ENCODE measurements around the gene QTRT2.

Gene QTRT2

DNA sequence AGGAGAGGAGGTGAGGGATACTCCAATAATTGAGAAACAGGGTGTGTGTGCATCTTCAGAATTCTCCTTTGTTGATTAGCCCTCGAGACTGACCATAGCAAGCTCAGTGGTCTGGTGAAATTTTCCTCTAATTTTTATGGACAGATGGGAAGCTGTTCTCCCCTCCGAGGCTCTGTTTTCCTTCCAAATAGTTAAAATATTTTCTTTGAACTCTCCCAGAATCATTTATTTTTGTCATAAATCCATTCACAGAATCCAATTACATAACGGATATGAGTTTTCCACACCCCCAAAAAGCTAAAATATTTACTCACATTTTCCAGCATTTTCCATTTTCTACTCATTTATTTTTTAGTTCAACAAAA lies 36.5 kb downstream of the QTRT2 start (continued):
- TF ChIP-seq, protein P1, sequence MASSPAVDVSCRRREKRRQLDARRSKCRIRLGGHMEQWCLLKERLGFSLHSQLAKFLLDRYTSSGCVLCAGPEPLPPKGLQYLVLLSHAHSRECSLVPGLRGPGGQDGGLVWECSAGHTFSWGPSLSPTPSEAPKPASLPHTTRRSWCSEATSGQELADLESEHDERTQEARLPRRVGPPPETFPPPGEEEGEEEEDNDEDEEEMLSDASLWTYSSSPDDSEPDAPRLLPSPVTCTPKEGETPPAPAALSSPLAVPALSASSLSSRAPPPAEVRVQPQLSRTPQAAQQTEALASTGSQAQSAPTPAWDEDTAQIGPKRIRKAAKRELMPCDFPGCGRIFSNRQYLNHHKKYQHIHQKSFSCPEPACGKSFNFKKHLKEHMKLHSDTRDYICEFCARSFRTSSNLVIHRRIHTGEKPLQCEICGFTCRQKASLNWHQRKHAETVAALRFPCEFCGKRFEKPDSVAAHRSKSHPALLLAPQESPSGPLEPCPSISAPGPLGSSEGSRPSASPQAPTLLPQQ (tag by site-specific recombination; IDR thresholded peaks at IDR 0.05): no peak
- no peak for TF ChIP-seq YY1 (tag by site-specific recombination; IDR thresholded peaks at IDR 0.05)
- TF ChIP-seq, protein P2, sequence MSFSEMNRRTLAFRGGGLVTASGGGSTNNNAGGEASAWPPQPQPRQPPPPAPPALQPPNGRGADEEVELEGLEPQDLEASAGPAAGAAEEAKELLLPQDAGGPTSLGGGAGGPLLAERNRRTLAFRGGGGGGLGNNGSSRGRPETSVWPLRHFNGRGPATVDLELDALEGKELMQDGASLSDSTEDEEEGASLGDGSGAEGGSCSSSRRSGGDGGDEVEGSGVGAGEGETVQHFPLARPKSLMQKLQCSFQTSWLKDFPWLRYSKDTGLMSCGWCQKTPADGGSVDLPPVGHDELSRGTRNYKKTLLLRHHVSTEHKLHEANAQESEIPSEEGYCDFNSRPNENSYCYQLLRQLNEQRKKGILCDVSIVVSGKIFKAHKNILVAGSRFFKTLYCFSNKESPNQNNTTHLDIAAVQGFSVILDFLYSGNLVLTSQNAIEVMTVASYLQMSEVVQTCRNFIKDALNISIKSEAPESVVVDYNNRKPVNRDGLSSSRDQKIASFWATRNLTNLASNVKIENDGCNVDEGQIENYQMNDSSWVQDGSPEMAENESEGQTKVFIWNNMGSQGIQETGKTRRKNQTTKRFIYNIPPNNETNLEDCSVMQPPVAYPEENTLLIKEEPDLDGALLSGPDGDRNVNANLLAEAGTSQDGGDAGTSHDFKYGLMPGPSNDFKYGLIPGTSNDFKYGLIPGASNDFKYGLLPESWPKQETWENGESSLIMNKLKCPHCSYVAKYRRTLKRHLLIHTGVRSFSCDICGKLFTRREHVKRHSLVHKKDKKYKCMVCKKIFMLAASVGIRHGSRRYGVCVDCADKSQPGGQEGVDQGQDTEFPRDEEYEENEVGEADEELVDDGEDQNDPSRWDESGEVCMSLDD (tag by site-specific recombination; IDR thresholded peaks at IDR 0.05): no peak
- TF ChIP-seq, protein P3, sequence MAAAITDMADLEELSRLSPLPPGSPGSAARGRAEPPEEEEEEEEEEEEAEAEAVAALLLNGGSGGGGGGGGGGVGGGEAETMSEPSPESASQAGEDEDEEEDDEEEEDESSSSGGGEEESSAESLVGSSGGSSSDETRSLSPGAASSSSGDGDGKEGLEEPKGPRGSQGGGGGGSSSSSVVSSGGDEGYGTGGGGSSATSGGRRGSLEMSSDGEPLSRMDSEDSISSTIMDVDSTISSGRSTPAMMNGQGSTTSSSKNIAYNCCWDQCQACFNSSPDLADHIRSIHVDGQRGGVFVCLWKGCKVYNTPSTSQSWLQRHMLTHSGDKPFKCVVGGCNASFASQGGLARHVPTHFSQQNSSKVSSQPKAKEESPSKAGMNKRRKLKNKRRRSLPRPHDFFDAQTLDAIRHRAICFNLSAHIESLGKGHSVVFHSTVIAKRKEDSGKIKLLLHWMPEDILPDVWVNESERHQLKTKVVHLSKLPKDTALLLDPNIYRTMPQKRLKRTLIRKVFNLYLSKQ (tag by site-specific recombination; IDR thresholded peaks at IDR 0.05; ENCODE audit: borderline replicate concordance): no peak
- no peak for TF ChIP-seq GFI1B (tag by site-specific recombination; IDR thresholded peaks at IDR 0.05)

DNA sequence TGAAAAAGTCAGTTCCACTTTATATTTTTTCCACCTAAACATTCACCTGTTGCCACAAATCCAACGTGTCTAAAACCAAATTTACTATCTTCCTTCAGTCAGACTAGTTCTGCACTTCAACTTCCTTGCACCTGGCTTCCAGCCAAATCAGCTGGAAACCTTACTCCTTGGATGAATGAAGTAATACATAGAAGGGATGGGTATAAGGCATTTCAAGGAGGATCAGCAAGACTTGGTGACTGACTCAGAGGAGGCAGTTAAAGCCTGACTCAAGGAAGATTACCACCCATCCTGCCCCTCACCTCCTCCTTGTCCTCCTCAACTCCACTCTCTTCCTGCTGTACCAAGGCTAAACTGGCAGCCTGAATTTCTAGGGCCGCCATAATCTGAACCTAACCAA lies 37.1 kb downstream of the QTRT2 start:
- Histone ChIP-seq H3K36me3 (ENCODE audit: control insufficient read depth in 2 of 2, insufficient read depth in 1 of 2, low read length in 2 of 2) (no peaks in the 10 kb centered on the region), H3K27ac (ENCODE audit: extremely low read depth, low read depth, low read length) (no peak overlapping the region), H3K4me1 (ENCODE audit: control insufficient read depth, insufficient read depth, low read length) (0 out of 2 replicates have a peak, but pooled peaks cover 2% of the 10 kb centered on the region), H3K9me3 (ENCODE audit: control insufficient read depth, insufficient read depth, low read depth, low read length) (no peaks in the 10 kb centered on the region), H3K4me3 (ENCODE audit: low read depth, low read length) (no peak overlapping the region)
- 0 out of 2 replicates have a peak, but pooled peaks have one; percentile 25 for TF ChIP-seq ZNF600 (tag by site-specific recombination; IDR thresholded peaks at IDR 0.05)
- TF ChIP-seq YY2 (tag by site-specific recombination; IDR thresholded peaks at IDR 0.05): no peak
- TF ChIP-seq, protein P4, sequence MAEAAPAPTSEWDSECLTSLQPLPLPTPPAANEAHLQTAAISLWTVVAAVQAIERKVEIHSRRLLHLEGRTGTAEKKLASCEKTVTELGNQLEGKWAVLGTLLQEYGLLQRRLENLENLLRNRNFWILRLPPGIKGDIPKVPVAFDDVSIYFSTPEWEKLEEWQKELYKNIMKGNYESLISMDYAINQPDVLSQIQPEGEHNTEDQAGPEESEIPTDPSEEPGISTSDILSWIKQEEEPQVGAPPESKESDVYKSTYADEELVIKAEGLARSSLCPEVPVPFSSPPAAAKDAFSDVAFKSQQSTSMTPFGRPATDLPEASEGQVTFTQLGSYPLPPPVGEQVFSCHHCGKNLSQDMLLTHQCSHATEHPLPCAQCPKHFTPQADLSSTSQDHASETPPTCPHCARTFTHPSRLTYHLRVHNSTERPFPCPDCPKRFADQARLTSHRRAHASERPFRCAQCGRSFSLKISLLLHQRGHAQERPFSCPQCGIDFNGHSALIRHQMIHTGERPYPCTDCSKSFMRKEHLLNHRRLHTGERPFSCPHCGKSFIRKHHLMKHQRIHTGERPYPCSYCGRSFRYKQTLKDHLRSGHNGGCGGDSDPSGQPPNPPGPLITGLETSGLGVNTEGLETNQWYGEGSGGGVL (tag by site-specific recombination; IDR thresholded peaks at IDR 0.05): no peak
- no peak for TF ChIP-seq ZNF19 (tag by site-specific recombination; IDR thresholded peaks at IDR 0.05; ENCODE audit: low read depth)
- peak; percentile 17; the same call in 1 of the 2 replicates for TF ChIP-seq ZNF629 (tag by site-specific recombination; IDR thresholded peaks at IDR 0.05)
- TF ChIP-seq ZNF792 (tag by site-specific recombination; IDR thresholded peaks at IDR 0.05): no peak
- peak; percentile 68 for TF ChIP-seq SCRT2 (tag by site-specific recombination; IDR thresholded peaks at IDR 0.05)
- TF ChIP-seq, protein P5, sequence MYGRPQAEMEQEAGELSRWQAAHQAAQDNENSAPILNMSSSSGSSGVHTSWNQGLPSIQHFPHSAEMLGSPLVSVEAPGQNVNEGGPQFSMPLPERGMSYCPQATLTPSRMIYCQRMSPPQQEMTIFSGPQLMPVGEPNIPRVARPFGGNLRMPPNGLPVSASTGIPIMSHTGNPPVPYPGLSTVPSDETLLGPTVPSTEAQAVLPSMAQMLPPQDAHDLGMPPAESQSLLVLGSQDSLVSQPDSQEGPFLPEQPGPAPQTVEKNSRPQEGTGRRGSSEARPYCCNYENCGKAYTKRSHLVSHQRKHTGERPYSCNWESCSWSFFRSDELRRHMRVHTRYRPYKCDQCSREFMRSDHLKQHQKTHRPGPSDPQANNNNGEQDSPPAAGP (tag by site-specific recombination; IDR thresholded peaks at IDR 0.05): no peak
- TF ChIP-seq ZNF660 (tag by site-specific recombination; IDR thresholded peaks at IDR 0.05): peak; percentile 76; the same call in 1 of the 2 replicates
- CTCF ChIA-PET: no interaction called here
- POLR2A ChIA-PET: no interaction called here

DNA sequence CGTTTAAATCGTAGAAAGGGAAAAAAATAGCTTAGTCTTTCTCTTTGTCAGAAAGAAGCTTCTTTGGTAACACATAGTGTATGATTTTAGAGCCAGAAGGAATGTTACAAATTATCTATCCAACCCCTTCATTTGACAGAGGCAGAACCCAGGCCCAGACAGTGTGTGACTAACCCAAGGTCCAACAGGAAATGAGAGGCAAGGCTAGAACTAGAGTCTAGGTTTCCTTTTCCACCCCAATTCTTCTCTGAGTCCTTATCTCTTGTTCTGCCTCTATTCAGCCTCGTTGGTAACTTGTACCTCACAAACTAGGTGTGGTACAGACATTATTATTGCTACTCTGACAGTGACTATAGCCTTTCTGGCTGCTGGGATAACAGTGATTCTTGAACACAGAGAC lies 39.3 kb downstream of the QTRT2 start:
- Histone ChIP-seq H3K36me3 (ENCODE audit: control insufficient read depth in 2 of 2, insufficient read depth in 1 of 2, low read length in 2 of 2) (no peaks in the 10 kb centered on the region), H3K4me3 (ENCODE audit: low read depth, low read length) (no peak overlapping the region), H3K27ac (ENCODE audit: extremely low read depth, low read depth, low read length) (no peak overlapping the region), H3K4me1 (ENCODE audit: control insufficient read depth, insufficient read depth, low read length) (0 out of 2 replicates have a peak, but pooled peaks cover 2% of the 10 kb centered on the region), H3K9me3 (ENCODE audit: control insufficient read depth, insufficient read depth, low read depth, low read length) (no peaks in the 10 kb centered on the region)
- CTCF ChIA-PET: interaction anchor here (2.0 kb wide), 1 partner anchor 9 kb away, joined by 4 read pairs; no protein-coding TSS in a partner anchor
- POLR2A ChIA-PET: no interaction called here
- TF ChIP-seq, protein P6, sequence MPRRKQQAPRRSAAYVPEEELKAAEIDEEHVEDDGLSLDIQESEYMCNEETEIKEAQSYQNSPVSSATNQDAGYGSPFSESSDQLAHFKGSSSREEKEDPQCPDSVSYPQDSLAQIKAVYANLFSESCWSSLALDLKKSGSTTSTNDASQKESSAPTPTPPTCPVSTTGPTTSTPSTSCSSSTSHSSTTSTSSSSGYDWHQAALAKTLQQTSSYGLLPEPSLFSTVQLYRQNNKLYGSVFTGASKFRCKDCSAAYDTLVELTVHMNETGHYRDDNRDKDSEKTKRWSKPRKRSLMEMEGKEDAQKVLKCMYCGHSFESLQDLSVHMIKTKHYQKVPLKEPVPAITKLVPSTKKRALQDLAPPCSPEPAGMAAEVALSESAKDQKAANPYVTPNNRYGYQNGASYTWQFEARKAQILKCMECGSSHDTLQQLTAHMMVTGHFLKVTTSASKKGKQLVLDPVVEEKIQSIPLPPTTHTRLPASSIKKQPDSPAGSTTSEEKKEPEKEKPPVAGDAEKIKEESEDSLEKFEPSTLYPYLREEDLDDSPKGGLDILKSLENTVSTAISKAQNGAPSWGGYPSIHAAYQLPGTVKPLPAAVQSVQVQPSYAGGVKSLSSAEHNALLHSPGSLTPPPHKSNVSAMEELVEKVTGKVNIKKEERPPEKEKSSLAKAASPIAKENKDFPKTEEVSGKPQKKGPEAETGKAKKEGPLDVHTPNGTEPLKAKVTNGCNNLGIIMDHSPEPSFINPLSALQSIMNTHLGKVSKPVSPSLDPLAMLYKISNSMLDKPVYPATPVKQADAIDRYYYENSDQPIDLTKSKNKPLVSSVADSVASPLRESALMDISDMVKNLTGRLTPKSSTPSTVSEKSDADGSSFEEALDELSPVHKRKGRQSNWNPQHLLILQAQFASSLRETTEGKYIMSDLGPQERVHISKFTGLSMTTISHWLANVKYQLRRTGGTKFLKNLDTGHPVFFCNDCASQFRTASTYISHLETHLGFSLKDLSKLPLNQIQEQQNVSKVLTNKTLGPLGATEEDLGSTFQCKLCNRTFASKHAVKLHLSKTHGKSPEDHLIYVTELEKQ (tag by site-specific recombination; IDR thresholded peaks at IDR 0.05; ENCODE audit: borderline replicate concordance): no peak
- TF ChIP-seq ZNF677 (tag by site-specific recombination; IDR thresholded peaks at IDR 0.05): no peak
- no peak for TF ChIP-seq ZNF302 (tag by site-specific recombination; IDR thresholded peaks at IDR 0.05; ENCODE audit: low read depth)
- no peak for TF ChIP-seq BCL11B (tag by site-specific recombination; IDR thresholded peaks at IDR 0.05; ENCODE audit: low read depth)
- TF ChIP-seq, protein P7, sequence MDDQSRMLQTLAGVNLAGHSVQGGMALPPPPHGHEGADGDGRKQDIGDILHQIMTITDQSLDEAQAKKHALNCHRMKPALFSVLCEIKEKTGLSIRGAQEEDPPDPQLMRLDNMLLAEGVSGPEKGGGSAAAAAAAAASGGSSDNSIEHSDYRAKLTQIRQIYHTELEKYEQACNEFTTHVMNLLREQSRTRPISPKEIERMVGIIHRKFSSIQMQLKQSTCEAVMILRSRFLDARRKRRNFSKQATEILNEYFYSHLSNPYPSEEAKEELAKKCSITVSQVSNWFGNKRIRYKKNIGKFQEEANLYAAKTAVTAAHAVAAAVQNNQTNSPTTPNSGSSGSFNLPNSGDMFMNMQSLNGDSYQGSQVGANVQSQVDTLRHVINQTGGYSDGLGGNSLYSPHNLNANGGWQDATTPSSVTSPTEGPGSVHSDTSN (CRISPR knock-in tag; IDR thresholded peaks at IDR 0.05): no peak
